GM12874 (cell line): Measurements from ENCODE around the gene TMEM250.

ENCODE experiments used
- CTCF ChIP-seq: IDR thresholded peaks from 2 replicates; pipeline ENCODE4 v1.5.1; 2011; ENCODE audit warnings: low read depth, mild to moderate bottlenecking, control low read depth, low read length, moderate library complexity; ENCODE audit not compliant: insufficient read depth

Gene TMEM250

GRCh38 chr9:136151214-136151804, 32.6 kb upstream of the TMEM250 start:
- no peak for TF ChIP-seq CTCF

GRCh38 chr9:136149853-136150252, 31.2 kb upstream of the TMEM250 start:
- TF ChIP-seq CTCF: no peak

GRCh38 chr9:136149337-136149736, 30.7 kb upstream of the TMEM250 start:
- TF ChIP-seq CTCF: no peak

GRCh38 chr9:136148766-136149165, 30.1 kb upstream of the TMEM250 start:
- TF ChIP-seq CTCF: no peak

- no peak for TF ChIP-seq CTCF
Observed at GRCh38 chr9:136147890-136148714, 29.4 kb upstream of the TMEM250 start.

GRCh38 chr9:136147038-136147889, 28.6 kb upstream of the TMEM250 start:
- no peak for TF ChIP-seq CTCF

- no peak for TF ChIP-seq CTCF
Observed at GRCh38 chr9:136146126-136147037, 27.7 kb upstream of the TMEM250 start.
